Measurements from ENCODE around the gene METTL13.

DNA sequence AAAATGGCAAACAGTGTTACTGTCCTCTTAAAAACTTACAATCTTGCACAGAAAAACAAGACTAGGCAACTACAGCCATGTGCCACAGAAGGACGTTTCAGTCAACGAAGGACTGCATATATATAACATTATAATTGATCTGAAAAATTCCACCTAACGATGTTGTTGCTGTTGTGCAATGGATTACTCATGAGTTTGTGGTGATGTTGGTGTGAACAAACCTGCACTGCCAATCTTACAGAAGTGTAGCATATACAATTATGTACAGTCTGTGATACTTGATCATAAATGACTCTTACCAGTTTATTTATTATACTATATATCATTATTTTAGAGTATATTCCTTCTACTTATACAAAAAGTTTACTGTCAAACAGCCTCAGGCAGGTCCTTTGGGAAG, 32.8 kb upstream of the METTL13 start:
- TF ChIP-seq CTCF (conservative IDR thresholded peaks at IDR 0.05; ENCODE audit: low read depth, low read length) = no peak
- no peak for TF ChIP-seq EZH2 (IDR thresholded peaks at IDR 0.05; ENCODE audit: low read length, unreplicated experiment)
- no peak for TF ChIP-seq EZH2phosphoT487 (IDR thresholded peaks at IDR 0.05; ENCODE audit: borderline replicate concordance, low read length)
